ENCODE measurements around the gene C1QL2. TPM values are rescaled to one million over a fixed set of nuclear protein-coding genes. Genes with fewer than 3 reads are reported as not detected.

Gene C1QL2
- total and polyA plus RNA-seq, 12 donors = not detected

DNA sequence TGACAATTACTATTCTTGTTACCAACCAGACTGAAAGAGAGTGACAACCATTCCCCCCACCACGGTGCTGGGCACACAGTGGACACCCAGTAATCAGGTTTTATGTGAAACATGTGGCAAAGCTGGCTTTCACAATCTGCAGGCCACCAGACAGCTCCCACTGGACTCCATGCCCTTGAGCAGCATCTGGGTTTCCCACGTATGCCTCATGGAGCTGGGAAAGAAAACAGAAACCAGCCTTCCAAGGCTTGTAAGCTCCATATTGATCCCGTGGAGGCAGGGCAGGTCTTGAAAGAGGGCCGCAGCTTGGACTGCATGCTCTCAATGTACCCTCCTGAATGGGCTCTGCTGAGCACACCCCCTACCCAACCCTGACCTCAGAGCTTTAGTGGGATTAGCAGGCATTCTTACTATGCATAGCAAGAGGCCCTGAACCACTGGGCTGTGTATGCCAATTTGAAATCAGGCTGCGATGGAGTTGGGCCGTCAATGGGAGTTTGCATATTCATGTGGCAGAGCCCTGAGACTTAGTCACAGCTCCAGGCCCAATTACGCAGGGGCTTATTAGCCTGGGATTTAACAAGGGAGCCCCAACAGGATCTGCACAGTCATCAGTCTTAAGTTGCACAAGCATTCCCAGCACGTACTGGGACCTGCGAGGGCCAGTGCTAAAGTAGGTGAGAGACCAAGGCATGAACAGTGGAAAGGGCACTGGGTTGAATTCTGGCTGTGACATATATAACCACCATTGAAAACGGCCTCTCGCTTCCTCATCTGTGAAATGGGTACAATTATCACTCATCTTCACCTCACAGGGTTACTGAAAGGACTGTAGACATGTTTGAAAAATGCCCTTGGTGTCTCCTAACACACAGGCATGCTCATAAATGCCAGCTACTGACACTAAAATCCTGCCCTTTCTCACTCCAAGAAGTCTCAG, 10.5 kb downstream of the C1QL2 start:
- Histone ChIP-seq H3K36me3 (replicated peaks in 1 of 2) (no peaks in the 10 kb centered on the region), H3K4me3 (no peak overlapping the region), H3K9me3 (replicated peaks in 1 of 3) (no peaks in the 10 kb centered on the region), H3K27ac (no peak overlapping the region), H3K4me1 (replicated peaks in 1 of 2) (peaks cover 0 to under 1% of the 10 kb centered on the region in 2 donors), H3K27me3 (peaks cover 14% of the 10 kb centered on the region)
- intact Hi-C loops (cut with DNase I) = no loop called here
- 62 to 69% (median 63%) methylated on average over 10 to 11 of the region's 11 CpGs for WGBS, 4 donors
- DNase-seq = no peak
- no peak for TF ChIP-seq POLR2A (IDR thresholded peaks at IDR 0.05)
- TF ChIP-seq, protein P1, sequence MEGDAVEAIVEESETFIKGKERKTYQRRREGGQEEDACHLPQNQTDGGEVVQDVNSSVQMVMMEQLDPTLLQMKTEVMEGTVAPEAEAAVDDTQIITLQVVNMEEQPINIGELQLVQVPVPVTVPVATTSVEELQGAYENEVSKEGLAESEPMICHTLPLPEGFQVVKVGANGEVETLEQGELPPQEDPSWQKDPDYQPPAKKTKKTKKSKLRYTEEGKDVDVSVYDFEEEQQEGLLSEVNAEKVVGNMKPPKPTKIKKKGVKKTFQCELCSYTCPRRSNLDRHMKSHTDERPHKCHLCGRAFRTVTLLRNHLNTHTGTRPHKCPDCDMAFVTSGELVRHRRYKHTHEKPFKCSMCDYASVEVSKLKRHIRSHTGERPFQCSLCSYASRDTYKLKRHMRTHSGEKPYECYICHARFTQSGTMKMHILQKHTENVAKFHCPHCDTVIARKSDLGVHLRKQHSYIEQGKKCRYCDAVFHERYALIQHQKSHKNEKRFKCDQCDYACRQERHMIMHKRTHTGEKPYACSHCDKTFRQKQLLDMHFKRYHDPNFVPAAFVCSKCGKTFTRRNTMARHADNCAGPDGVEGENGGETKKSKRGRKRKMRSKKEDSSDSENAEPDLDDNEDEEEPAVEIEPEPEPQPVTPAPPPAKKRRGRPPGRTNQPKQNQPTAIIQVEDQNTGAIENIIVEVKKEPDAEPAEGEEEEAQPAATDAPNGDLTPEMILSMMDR (IDR thresholded peaks at IDR 0.05) = no peak

DNA sequence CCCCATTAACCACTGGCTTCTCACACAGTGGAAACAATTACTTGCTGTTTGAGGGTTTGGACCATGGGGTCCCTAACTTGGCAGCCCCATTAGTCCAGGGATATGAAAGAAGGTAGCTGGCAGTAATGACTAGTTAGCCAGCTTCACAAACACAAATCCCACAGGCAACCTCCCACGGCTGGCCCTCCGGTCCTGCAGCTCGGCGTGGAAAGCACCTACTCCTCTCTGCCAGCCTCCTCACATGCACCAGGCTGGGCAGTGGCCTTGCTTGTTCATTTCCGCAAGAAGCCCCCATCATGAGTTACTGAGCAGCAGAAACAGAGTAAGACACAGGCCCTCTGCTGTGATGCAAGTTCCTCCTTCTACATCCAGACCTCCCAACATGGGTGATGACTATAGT, 13.7 kb downstream of the C1QL2 start:
- TF ChIP-seq, protein P1 (IDR thresholded peaks at IDR 0.05) = no peak
- TF ChIP-seq POLR2A (IDR thresholded peaks at IDR 0.05) = no peak

GRCh38 chr2:119142824-119143223, 15.7 kb downstream of the C1QL2 start:
- H3K27ac ChIP-seq = no peak overlapping the region
- peaks cover 11% of the 10 kb centered on the region for H3K27me3 ChIP-seq
- WGBS, 4 donors = 23 to 41% (median 32%) methylated on average over 8 to 11 of the region's 11 CpGs
- TF ChIP-seq POLR2A (IDR thresholded peaks at IDR 0.05) = no peak
- TF ChIP-seq, protein P1 (IDR thresholded peaks at IDR 0.05) = no peak
- intact Hi-C loops (cut with DNase I) = no loop called here
- H3K36me3 ChIP-seq (replicated peaks in 1 of 2) = no peaks in the 10 kb centered on the region
- no peak overlapping the region for H3K4me3 ChIP-seq
- peak in 5 of 7 donors; percentile 13 to 51 (median 20) for DNase-seq
- no peaks in the 10 kb centered on the region for H3K9me3 ChIP-seq (replicated peaks in 1 of 3)
- H3K4me1 ChIP-seq (replicated peaks in 1 of 2) = peaks cover 0 to 8% of the 10 kb centered on the region in 2 donors

More for the DNA sequence above, 13.7 kb downstream of the C1QL2 start:
- Histone ChIP-seq H3K4me3 (no peak overlapping the region), H3K4me1 (replicated peaks in 1 of 2) (peaks cover 0 to 8% of the 10 kb centered on the region in 2 donors), H3K27ac (no peak overlapping the region), H3K9me3 (replicated peaks in 1 of 3) (no peaks in the 10 kb centered on the region), H3K36me3 (replicated peaks in 1 of 2) (no peaks in the 10 kb centered on the region), H3K27me3 (peaks cover 7% of the 10 kb centered on the region)
- intact Hi-C loops (cut with DNase I) = no loop called here
- WGBS, 4 donors = 85 to 93% (median 86%) methylated on average over 1 to 5 of the region's 5 CpGs
- DNase-seq = no peak

DNA sequence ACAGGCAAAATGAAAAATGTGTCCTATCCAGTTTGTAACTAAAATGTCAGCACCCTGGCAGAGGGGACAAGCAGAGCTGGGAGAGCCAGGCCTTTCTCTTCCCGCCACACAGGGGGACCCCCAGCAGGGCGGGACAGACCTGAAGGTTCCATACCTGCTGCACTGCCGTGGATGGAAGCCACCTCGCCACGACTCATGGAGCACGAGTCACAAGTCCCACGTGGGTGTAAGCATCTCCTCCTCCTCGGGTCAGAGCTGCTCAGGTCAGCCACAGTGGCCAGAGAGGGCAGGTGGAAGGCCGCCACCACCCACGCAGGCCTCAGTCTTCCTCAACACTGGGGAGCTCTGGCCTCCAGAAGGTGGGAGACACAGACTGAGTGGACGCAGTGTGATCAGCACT, 21.0 kb downstream of the C1QL2 start:
- H3K9me3 ChIP-seq (replicated peaks in 1 of 3) = no peaks in the 10 kb centered on the region
- TF ChIP-seq, protein P1 (IDR thresholded peaks at IDR 0.05) = no peak
- TF ChIP-seq POLR2A (IDR thresholded peaks at IDR 0.05) = no peak
- H3K4me1 ChIP-seq (replicated peaks in 1 of 2) = peaks cover 0 to 2% of the 10 kb centered on the region in 2 donors
- H3K27me3 ChIP-seq = peaks cover 17% of the 10 kb centered on the region
- DNase-seq = no peak
- 55 to 83% (median 66%) methylated on average over 8 to 11 of the region's 11 CpGs for WGBS, 4 donors
- no peaks in the 10 kb centered on the region for H3K36me3 ChIP-seq (replicated peaks in 1 of 2)
- H3K27ac ChIP-seq = no peak overlapping the region
- no peak overlapping the region for H3K4me3 ChIP-seq
- intact Hi-C loops (cut with DNase I) = no loop called here

All from adrenal gland (tissue), 12 donors.